K562 (cell line): ENCODE measurements around the gene OMA1. TPM values are rescaled to one million over a fixed set of nuclear protein-coding genes. Genes with fewer than 3 reads are reported as not detected.
"Not testable (repeated sequence)": the region's sequence is repeated elsewhere in the genome, so short reads cannot be mapped to it uniquely, and the experiment has no call there.

Experiments used
- ATAC-seq: fragments of 200-7000 bp; cut with Tn5 transposase; 3 replicates; pipeline ENCODE4 v1.9.1; 2020; ENCODE audit warnings: moderate library complexity
- BruUV-seq: library from RNA; stranded (reverse); fragments of 400-500 nt; replicated peaks from 2 replicates; lab custom pipeline; 2021; lab: Mats Ljungman, UMichigan
- CTCF ChIA-PET: fragments of 300-600 bp; formaldehyde crosslinking; extraction: SDS; loops from one replicate; lab custom pipeline; 2021; ENCODE audit warnings: low intra/inter-chr PET ratio; lab: Yijun Ruan, JAX
- POLR2A ChIA-PET: fragments of 300-600, 350-650 bp; sonication (Branson Sonifier 250); formaldehyde crosslinking; extraction: SDS; loops from one replicate; lab custom pipeline; 2021; ENCODE audit warnings: antibody characterized with exemption, inconsistent platforms; lab: Yijun Ruan, JAX
- DNase-seq, 4 experiments: peaks; one replicate each; pipeline versions ENCODE4 v3.0.0 to v3.0.0-alpha.2; 2011 to 2018; ENCODE audit warnings: low spot score in 3 of 4, mixed read lengths in 3 of 4; ENCODE audit errors: extremely low read depth in 1 of 4
- FAIRE-seq: peaks from 2 replicates; lab custom pipeline; 2011; peaks lifted over from hg19 to GRCh38; lab: Jason Lieb, UNC
- H2AFZ ChIP-seq: 2 replicates; pipeline ENCODE4 v1.6.0; 2011; ENCODE audit warnings: low read depth, low read length, control low read depth, inconsistent platforms
- H3K27ac ChIP-seq: fragments of 200-600 bp; 3 replicates; pipeline ENCODE4 v1.8.0; 2011; ENCODE audit warnings: low read depth, mild to moderate bottlenecking, control low read depth, inconsistent platforms, low read length, moderate library complexity, mixed read lengths; ENCODE audit errors: extremely low read depth
- H3K27me3 ChIP-seq, 2 experiments: fragments of 300-600 bp in 1 of 2; 2 replicates in 1 of 2; 3 replicates in 1 of 2; pipeline versions ENCODE4 v1.6.0 to v1.8.0; 2011; ENCODE audit warnings: inconsistent platforms in 2 of 2, low read length in 2 of 2, mild to moderate bottlenecking in 1 of 2, mixed read lengths in 1 of 2, moderate library complexity in 1 of 2; ENCODE audit not compliant: control insufficient read depth in 2 of 2, insufficient read depth in 2 of 2
- H3K36me3 ChIP-seq: fragments of 300-600 bp; 3 replicates; pipeline ENCODE4 v1.8.0; 2011; ENCODE audit warnings: mild to moderate bottlenecking, low read length, inconsistent platforms; ENCODE audit not compliant: control insufficient read depth, insufficient read depth
- H3K4me1 ChIP-seq, 2 experiments: fragments of 200-600 bp in 1 of 2; replicated peaks in 1 of 2; 2 replicates in 1 of 2; 3 replicates in 1 of 2; pipeline versions ENCODE4 v1.5.1 to v1.8.0; 2011; ENCODE audit warnings: inconsistent platforms in 2 of 2, low read length in 2 of 2, mild to moderate bottlenecking in 1 of 2, mixed read lengths in 1 of 2, moderate library complexity in 1 of 2; ENCODE audit not compliant: control insufficient read depth in 2 of 2, insufficient read depth in 2 of 2
- H3K4me2 ChIP-seq: 2 replicates; pipeline ENCODE4 v1.6.1; 2011; ENCODE audit warnings: low read length, control low read depth, inconsistent platforms, mixed read lengths; ENCODE audit not compliant: insufficient read depth
- H3K4me3 ChIP-seq: fragments of 200-600 bp; sonication (generic), shearing (Covaris generic); 2 replicates; pipeline ENCODE4 v1.5.1; 2016; ENCODE audit warnings: control low read depth, inconsistent platforms
- H3K79me2 ChIP-seq: fragments of 200-600 bp; 3 replicates; pipeline ENCODE4 v1.8.0; 2011; ENCODE audit warnings: low read length, inconsistent platforms; ENCODE audit not compliant: control insufficient read depth, insufficient read depth
- H3K9ac ChIP-seq, 2 experiments: 2 replicates each; pipeline versions ENCODE4 v1.6.0 to v1.6.1; 2011; ENCODE audit warnings: low read depth in 2 of 2, low read length in 2 of 2, control low read depth in 1 of 2, inconsistent platforms in 1 of 2, mild to moderate bottlenecking in 1 of 2, mixed read lengths in 1 of 2; ENCODE audit not compliant: insufficient read depth in 1 of 2
- H3K9me1 ChIP-seq: one replicate; pipeline ENCODE4 v1.6.0; 2011; ENCODE audit warnings: inconsistent platforms, mild to moderate bottlenecking, low read length, moderate library complexity; ENCODE audit not compliant: control insufficient read depth, insufficient read depth
- H3K9me3 ChIP-seq: replicated peaks from 2 replicates; pipeline ENCODE4 v1.5.1; 2011; ENCODE audit warnings: low read depth, low read length, inconsistent platforms; ENCODE audit not compliant: control insufficient read depth, insufficient read depth
- H4K20me1 ChIP-seq: replicated peaks from 2 replicates; pipeline ENCODE4 v1.6.1; 2011; ENCODE audit warnings: low read length, inconsistent platforms, mixed read lengths; ENCODE audit not compliant: control insufficient read depth, insufficient read depth
- ARID1B ChIP-seq: fragments of 450-650 bp; IDR thresholded peaks from 2 replicates; pipeline ENCODE4 v1.6.1; 2016; ENCODE audit warnings: antibody characterized with exemption, mild to moderate bottlenecking, inconsistent platforms
- ATF7 ChIP-seq: fragments of 450-650 bp; IDR thresholded peaks from 2 replicates; pipeline ENCODE4 v1.7.1; 2014; ENCODE audit warnings: mild to moderate bottlenecking, moderate library complexity
- BHLHE40 ChIP-seq: IDR thresholded peaks from 2 replicates; pipeline ENCODE4 v1.6.1; 2011; ENCODE audit warnings: low read length, improper control_type of control experiment
- CBFA2T3 ChIP-seq: fragments of 450-650 bp; IDR thresholded peaks from 2 replicates; pipeline ENCODE4 v1.6.1; 2017
- DPF2 ChIP-seq: fragments of 450-650 bp; IDR thresholded peaks from 2 replicates; pipeline ENCODE4 v1.6.1; 2016
- EP300 ChIP-seq: IDR thresholded peaks from 2 replicates; pipeline ENCODE4 v1.6.1; 2012; ENCODE audit warnings: low read length, improper control_type of control experiment
- JUND ChIP-seq, 2 experiments: IDR thresholded peaks; 2 replicates in 1 of 2; 3 replicates in 1 of 2; pipeline ENCODE4 v1.6.1; 2011; ENCODE audit warnings: borderline replicate concordance in 2 of 2, low read depth in 2 of 2, low read length in 2 of 2, improper control_type of control experiment in 1 of 2, missing biosample characterization in 1 of 2, missing genetic modification characterization in 1 of 2, missing genetic modification reagents in 1 of 2
- STAT5A ChIP-seq: IDR thresholded peaks from 2 replicates; pipeline ENCODE4 v1.6.1; 2012; ENCODE audit warnings: low read length, inconsistent platforms, borderline replicate concordance
- TAL1 ChIP-seq: fragments of 450-650 bp; IDR thresholded peaks from 2 replicates; pipeline ENCODE4 v1.6.1; 2016; ENCODE audit warnings: mild to moderate bottlenecking
- TBL1XR1 ChIP-seq, 2 experiments: IDR thresholded peaks; 2 replicates each; pipeline ENCODE4 v1.6.1; 2012; ENCODE audit warnings: improper control_type of control experiment in 2 of 2, low read length in 2 of 2, mild to moderate bottlenecking in 1 of 2
- TCF3 ChIP-seq: sonication (generic); formaldehyde crosslinking; IDR thresholded peaks from 2 replicates; pipeline ENCODE4 v1.4.0; 2020; ENCODE audit warnings: mild to moderate bottlenecking, missing genetic modification reagents
- WGBS: fragments of 100-300 bp; shearing (Covaris generic); methylation state at CpG from one replicate; pipeline ENCODE4 v1.1.6; 2016; ENCODE audit warnings: low coverage, mixed read lengths; ENCODE audit not compliant: insufficient coverage; ENCODE audit errors: missing lambda C conversion rate; 5-methylcytosine and 5-hydroxymethylcytosine counted together
- in situ Hi-C: fragments of 300-500 bp; cut with MboI; formaldehyde crosslinking; loops from 4 replicates; pipeline ENCODE4 v1.15.0; 2018; ENCODE audit warnings: inconsistent platforms, mixed read lengths
- intact Hi-C: fragments of 100-400 bp; cut with micrococcal nuclease; formaldehyde crosslinking; loops from 2 replicates; pipeline ENCODE4 v1.14.2; 2022
- polyA plus RNA-seq, 8 experiments: library from polyadenylated mRNA; depleted of rRNA in 4 of 8; stranded (reverse) in 5 of 8; unstranded in 3 of 8; fragments of >200 nt; fragmentation: Nextera tagmentation in 2 of 8; fragmentation: Illumina TruSeq in 1 of 8; extraction: Ambion mirVana in 2 of 8; extraction: Trizol in 1 of 8; gene quantifications; 2 replicates each; pipeline versions ENCODE4 v1.2.1 to v1.2.3, GENCODE V29; 2011 to 2014; ENCODE audit warnings: inconsistent platforms in 1 of 8, missing spikeins in 1 of 8
- total RNA-seq, 7 experiments: library from RNA; depleted of rRNA in 6 of 7; stranded (reverse); fragments of >200 nt in 6 of 7; fragmentation: Illumina TruSeq in 2 of 7; extraction: Trizol in 2 of 7; gene quantifications; 2 replicates each; pipeline versions ENCODE4 v1.2.1 to v1.2.3, GENCODE V29; 2011 to 2021; ENCODE audit warnings: low replicate concordance in 1 of 7
- TF ChIP-seq, protein P1 (sequence below), 2 experiments: fragments of 450-650 bp in 1 of 2; sonication (generic) in 1 of 2; formaldehyde crosslinking in 1 of 2; IDR thresholded peaks in 1 of 2; conservative IDR thresholded peaks in 1 of 2; 2 replicates each; pipeline versions ENCODE4 v1.6.1 to v1.8.1; 2016 to 2023; ENCODE audit warnings: mild to moderate bottlenecking in 2 of 2, moderate library complexity in 2 of 2, inconsistent platforms in 1 of 2, missing genetic modification reagents in 1 of 2

Gene OMA1
- total and polyA plus RNA-seq, 9 of the 15 experiments (the other 6 are each of a cell fraction or from before 2014, with no cell fraction given) = 16.6 to 51.5 (median 33.5) TPM

DNA sequence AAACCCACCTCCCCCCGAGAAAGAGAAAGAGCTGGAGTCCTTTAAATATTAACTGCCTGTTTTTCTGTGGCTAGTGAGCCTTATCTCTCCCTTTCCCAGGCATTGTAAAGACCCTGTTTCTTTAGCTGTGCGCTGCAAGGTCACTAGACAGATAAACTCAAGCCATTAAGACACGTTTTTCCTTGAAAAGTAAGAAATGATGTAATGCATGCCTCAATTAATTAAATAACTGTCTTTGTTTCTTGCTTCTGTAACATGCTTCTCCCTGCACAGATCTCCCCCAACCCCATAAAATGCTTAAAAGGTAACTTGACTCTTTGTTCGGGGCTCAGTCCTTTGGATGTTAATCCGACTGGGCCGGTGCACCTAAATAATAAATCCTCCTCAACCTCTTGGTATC, 2.8 kb upstream of the OMA1 start:
- H3K4me3 ChIP-seq; in situ Hi-C loops; H3K27me3 ChIP-seq; H4K20me1 ChIP-seq; H3K9me1 ChIP-seq; BruUV-seq; H3K36me3 ChIP-seq; H3K9me3 ChIP-seq; ATAC-seq; TF ChIP-seq JUND (tag; IDR thresholded peaks at IDR 0.05; ENCODE audit: borderline replicate concordance, low read depth, low read length): not testable (repeated sequence)
- peaks cover 13 to 29% of the 10 kb centered on the region in 2 experiments; a peak in 4 of 5 replicates for H3K4me1 ChIP-seq
- POLR2A ChIA-PET = interaction anchor here (0.6 to 1.2 kb wide), 3 partner anchors 15 to 109 kb away, joined by 3 to 4 read pairs (median 3); no protein-coding TSS in a partner anchor
- H2AFZ ChIP-seq = peak overlapping the region; percentile 79
- WGBS = 0% methylated on average over 5 of the region's 6 CpGs
- peak overlapping the region; percentile 64 for H3K27ac ChIP-seq
- peaks cover 13% of the 10 kb centered on the region for H3K79me2 ChIP-seq
- CTCF ChIA-PET = interaction anchor here (1.4 kb wide), 1 partner anchor 33 kb away, joined by 3 read pairs; no protein-coding TSS in a partner anchor
- DNase-seq = peak in 1 of 4 experiments; percentile 64
- TF ChIP-seq, protein P1, sequence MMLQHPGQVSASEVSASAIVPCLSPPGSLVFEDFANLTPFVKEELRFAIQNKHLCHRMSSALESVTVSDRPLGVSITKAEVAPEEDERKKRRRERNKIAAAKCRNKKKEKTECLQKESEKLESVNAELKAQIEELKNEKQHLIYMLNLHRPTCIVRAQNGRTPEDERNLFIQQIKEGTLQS (IDR thresholded peaks at IDR 0.05) = peak; percentile 35; the same call in 1 of the 2 replicates
- TF ChIP-seq, protein P1 (CRISPR knock-in tag; conservative IDR thresholded peaks at IDR 0.05) = not testable (repeated sequence)
- TF ChIP-seq EP300 (peak; percentile 60), TAL1 (peak; percentile 29; the same call in 1 of the 2 replicates), CBFA2T3 (peak; percentile 44), DPF2 (peak; percentile 50), ATF7 (peak; percentile 56), BHLHE40 (0 out of 2 replicates have a peak, but pooled peaks have one; percentile 18), TCF3 (CRISPR knock-in tag) (peak; percentile 56; the same call in 1 of the 2 replicates), JUND (IDR thresholded peaks at IDR 0.05; ENCODE audit: borderline replicate concordance, low read depth, low read length) (peak; percentile 33; the same call in 1 of the 2 replicates), ARID1B (peak; percentile 46), STAT5A (peak; percentile 41; the same call in 1 of the 2 replicates), TBL1XR1 (IDR thresholded peaks at IDR 0.05; ENCODE audit: low read length in 2 of 2) (peak in 1 of 2 experiments; percentile 47; a peak in 1 of 4 replicates)
- H3K4me2 ChIP-seq = peak overlapping the region; percentile 59
- peak overlapping the region; percentile 1 to 17; a peak in 2 of 4 replicates for H3K9ac ChIP-seq
- intact Hi-C loops = loop anchor here (5.0 kb wide), 2 partner anchors 297 to 392 kb away; no protein-coding TSS in a partner anchor
- peak; percentile 11 for FAIRE-seq
